ENCODE results near the gene TAS2R5.
A peak's percentile ranks its signal among the peaks of the same experiment; 100 is the strongest.
"Not testable (repeated sequence)": the region's sequence is repeated elsewhere in the genome, so short reads cannot be mapped to it uniquely, and the experiment has no call there.

The TAS2R5 gene

DNA sequence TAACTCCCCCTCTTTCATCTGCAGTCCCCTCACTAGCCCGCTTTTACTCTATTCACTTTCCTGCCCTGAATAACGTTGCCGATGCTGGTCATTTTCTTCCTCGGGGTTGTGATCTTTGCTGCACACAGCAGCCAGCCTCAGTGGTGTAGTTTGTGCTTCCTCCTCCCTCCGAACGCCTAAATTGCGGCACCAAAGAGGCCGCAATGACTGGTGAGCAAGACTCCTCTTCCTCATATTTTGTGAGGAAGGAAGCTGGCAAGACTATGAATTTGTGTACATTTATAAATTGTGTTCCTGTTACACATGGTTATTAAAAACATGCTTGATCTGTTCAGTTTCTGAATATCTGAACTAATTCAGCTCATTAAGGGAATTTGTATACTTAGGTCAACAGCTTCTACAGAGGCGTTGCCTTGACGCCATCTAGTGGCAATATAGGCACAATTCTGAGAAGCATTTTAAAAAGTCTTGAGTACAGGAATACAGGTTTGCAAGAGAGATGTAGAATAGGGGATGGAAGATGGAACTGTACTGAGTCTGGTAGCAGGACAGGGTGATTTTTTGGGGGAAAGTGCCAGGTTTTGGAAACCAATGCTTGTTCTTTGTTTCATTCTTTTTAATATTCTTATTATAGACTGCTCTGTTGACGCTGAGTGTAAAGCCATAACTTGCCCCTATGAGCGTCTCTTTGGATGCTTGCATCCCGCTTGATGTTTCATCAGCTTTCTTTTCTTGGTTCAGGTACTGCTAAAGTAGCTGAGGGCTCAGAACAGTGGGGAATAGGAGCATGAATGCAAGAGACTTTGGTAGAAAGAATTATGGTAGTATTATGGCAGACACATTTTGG, 4.1 kb upstream of the TAS2R5 start:
- DNase-seq (ENCODE audit: insufficient read length, low spot score) (peak; percentile 33), FAIRE-seq (peak; percentile 69)
- TF ChIP-seq TAF1 (IDR thresholded peaks at IDR 0.05; ENCODE audit: low read depth, low read length) (no peak), SPI1 (IDR thresholded peaks at IDR 0.05; ENCODE audit: low read depth, low read length) (no peak), PAX5 (IDR thresholded peaks at IDR 0.05; ENCODE audit: insufficient read depth, low read length, severe bottlenecking) (no peak), POU2F2 (IDR thresholded peaks at IDR 0.05; ENCODE audit: low read depth, low read length) (no peak), POLR2AphosphoS5 (IDR thresholded peaks at IDR 0.05; ENCODE audit: low read depth, low read length) (no peak), POLR2A (IDR thresholded peaks at IDR 0.05; ENCODE audit: low read depth, low read length) (no peak)

DNA sequence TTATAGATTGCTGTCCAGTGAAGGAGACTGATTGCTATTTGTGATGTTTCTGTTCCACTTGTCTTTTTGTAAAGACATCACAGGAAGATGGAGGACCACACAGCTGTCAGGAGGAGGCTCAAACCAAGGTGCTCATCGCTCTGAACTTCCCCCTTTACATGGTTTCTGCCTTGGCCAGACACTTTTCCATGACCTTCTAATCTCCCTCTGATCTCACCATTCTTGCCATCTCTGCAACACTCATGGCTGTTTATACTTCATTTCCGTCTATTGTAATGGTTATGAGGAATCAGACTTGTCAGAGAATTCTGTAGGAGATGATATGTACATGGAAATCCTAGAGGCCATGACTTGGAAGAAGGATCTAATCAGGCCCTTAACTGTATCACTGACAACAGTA, 1.7 kb upstream of the TAS2R5 start:
- FAIRE-seq (no peak), DNase-seq (ENCODE audit: insufficient read length, low spot score) (no peak)
- no peak for TF ChIP-seq TAF1 (IDR thresholded peaks at IDR 0.05; ENCODE audit: low read depth, low read length)
- no peak for TF ChIP-seq PAX5 (IDR thresholded peaks at IDR 0.05; ENCODE audit: insufficient read depth, low read length, severe bottlenecking)
- TF ChIP-seq SPI1 (IDR thresholded peaks at IDR 0.05; ENCODE audit: low read depth, low read length), result no peak
- TF ChIP-seq POU2F2 (IDR thresholded peaks at IDR 0.05; ENCODE audit: low read depth, low read length), result no peak
- no peak for TF ChIP-seq POLR2AphosphoS5 (IDR thresholded peaks at IDR 0.05; ENCODE audit: low read depth, low read length)
- TF ChIP-seq POLR2A (IDR thresholded peaks at IDR 0.05; ENCODE audit: low read depth, low read length), result no peak

DNA sequence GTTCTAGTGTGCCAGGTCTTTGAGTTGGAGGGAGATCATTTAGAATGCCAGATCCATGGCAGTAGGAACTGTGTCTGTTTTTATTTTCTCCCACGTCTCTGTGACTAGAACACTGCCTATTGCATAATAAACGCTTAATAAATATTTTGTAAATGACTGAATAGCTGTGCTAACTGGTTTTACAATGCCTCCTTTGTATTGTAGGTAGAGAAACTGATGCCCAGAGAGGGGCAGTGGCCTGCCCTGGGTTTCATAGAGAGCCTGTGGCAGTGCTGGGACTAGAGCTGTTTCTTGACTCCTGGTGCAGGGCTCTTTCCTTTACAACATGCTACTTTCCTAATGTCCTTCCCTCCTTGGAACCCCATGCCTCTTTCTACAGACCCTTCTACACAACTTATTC, 2.5 kb downstream of the TAS2R5 start:
- FAIRE-seq (no peak), DNase-seq (ENCODE audit: insufficient read length, low spot score) (no peak)
- TF ChIP-seq PAX5 (IDR thresholded peaks at IDR 0.05; ENCODE audit: insufficient read depth, low read length, severe bottlenecking) (no peak), POLR2AphosphoS5 (IDR thresholded peaks at IDR 0.05; ENCODE audit: low read depth, low read length) (no peak), TAF1 (IDR thresholded peaks at IDR 0.05; ENCODE audit: low read depth, low read length) (no peak), POU2F2 (IDR thresholded peaks at IDR 0.05; ENCODE audit: low read depth, low read length) (no peak), SPI1 (IDR thresholded peaks at IDR 0.05; ENCODE audit: low read depth, low read length) (no peak), POLR2A (IDR thresholded peaks at IDR 0.05; ENCODE audit: low read depth, low read length) (no peak)

DNA sequence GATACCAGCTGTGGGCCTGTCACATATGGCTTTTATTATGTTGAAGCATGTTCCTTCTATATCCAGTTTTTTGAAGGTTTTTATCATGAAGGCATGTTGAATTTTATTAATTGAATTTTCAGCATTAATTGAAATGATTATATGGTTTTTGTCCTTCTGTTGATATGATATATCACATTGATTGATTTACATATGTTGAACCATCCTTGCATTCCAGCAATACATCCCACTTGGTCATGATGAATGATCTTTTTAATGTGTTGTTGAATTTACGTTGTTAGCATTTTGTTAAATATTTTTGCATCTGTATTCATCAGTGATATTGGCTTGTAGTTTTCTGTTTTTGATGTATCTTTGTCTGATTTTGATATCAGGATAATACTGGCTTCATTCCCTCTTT, 30.1 kb downstream of the TAS2R5 start:
- no peak for TF ChIP-seq POLR2A (IDR thresholded peaks at IDR 0.05; ENCODE audit: low read depth, low read length)
- TF ChIP-seq SPI1 (IDR thresholded peaks at IDR 0.05; ENCODE audit: low read depth, low read length), result no peak
- no peak for TF ChIP-seq TAF1 (IDR thresholded peaks at IDR 0.05; ENCODE audit: low read depth, low read length)
- TF ChIP-seq PAX5 (IDR thresholded peaks at IDR 0.05; ENCODE audit: insufficient read depth, low read length, severe bottlenecking), result no peak
- no peak for TF ChIP-seq POU2F2 (IDR thresholded peaks at IDR 0.05; ENCODE audit: low read depth, low read length)
- no peak for TF ChIP-seq POLR2AphosphoS5 (IDR thresholded peaks at IDR 0.05; ENCODE audit: low read depth, low read length)
- DNase-seq (ENCODE audit: insufficient read length, low spot score), result no peak
- FAIRE-seq, result no peak

DNA sequence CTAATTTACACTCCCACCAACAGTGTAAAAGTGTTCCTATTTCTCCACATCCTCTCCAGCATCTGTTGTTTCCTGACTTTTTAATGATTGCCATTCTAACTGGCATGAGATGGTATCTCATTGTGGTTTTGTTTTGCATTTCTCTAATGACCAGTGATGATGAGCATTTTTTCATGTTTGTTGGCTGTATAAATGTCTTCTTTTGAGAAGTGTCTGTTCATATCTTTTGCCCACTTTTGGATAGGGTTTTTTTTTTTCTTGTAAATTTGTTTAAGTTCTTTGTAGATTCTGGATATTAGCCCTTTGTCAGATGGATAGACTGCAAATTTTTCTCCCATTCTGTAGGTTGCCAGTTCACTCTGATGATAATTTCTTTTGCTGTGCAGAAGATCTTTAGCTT, 32.4 kb downstream of the TAS2R5 start:
- DNase-seq (ENCODE audit: insufficient read length, low spot score); FAIRE-seq: not testable (repeated sequence)

DNA sequence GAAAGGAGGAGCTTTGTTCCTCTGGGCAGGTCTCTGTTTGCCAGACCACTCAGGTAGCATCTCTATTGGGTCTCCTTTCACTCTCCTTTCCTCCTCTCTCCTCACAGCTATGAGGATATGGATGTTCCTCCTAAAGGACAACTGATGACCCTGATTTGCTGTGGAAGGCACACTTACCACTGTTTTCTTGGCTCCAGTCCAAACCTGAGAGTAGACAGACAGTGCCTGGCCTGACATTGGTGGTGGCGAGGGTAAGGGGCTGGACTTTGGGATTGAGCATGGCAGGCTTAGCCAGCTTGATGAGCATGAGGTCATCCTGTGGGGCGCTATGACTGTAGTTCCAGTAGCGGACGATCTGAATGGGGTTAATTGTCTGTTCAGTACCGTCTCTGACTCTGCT, 47.7 kb downstream of the TAS2R5 start:
- DNase-seq (ENCODE audit: insufficient read length, low spot score), result no peak
- FAIRE-seq, result no peak
- TF ChIP-seq POU2F2 (IDR thresholded peaks at IDR 0.05; ENCODE audit: low read depth, low read length), result no peak
- no peak for TF ChIP-seq SPI1 (IDR thresholded peaks at IDR 0.05; ENCODE audit: low read depth, low read length)

DNA sequence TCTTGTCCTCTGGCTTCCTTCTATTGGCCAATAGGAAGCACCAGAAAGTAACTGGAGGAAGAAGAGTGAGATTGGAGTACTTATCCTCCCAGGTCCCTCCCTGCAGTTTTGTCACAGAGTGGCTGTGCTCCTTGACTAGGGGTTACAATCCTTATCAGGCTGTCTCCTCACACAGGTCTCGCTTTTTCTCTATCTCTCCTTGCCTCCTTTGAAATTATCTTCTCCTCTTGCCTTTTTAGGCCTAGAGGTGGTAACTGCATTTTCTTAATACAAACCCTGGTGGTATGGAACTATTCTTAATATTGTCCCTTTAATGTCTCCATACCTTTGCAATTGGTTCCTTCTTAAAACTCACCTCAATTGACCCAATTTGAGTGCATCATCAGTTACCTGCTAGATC, 48.6 kb downstream of the TAS2R5 start:
- no peak for TF ChIP-seq POLR2A (IDR thresholded peaks at IDR 0.05; ENCODE audit: low read depth, low read length)
- no peak for TF ChIP-seq PAX5 (IDR thresholded peaks at IDR 0.05; ENCODE audit: insufficient read depth, low read length, severe bottlenecking)
- no peak for TF ChIP-seq TAF1 (IDR thresholded peaks at IDR 0.05; ENCODE audit: low read depth, low read length)
- TF ChIP-seq SPI1 (IDR thresholded peaks at IDR 0.05; ENCODE audit: low read depth, low read length), result no peak
- TF ChIP-seq POLR2AphosphoS5 (IDR thresholded peaks at IDR 0.05; ENCODE audit: low read depth, low read length), result no peak
- no peak for TF ChIP-seq POU2F2 (IDR thresholded peaks at IDR 0.05; ENCODE audit: low read depth, low read length)
- DNase-seq (ENCODE audit: insufficient read length, low spot score) (no peak), FAIRE-seq (no peak)

DNA sequence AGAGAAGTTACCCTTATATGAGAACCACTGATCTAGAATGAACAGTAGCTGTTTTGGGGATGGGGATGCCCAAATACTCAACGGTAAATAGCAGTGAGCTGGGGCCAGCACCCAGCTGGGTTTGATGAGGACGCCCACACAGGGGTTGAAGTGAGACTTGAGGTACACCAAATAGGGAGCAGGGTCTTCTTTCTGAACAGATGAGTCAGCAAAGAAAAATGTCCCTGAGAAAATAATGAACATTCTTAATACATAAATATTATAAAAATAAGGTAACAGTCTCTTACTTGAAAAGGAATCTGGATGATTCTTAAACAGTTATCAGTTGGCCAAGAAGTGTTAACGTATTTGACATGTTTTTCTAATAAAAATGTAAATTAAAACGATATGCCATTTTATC, 49.2 kb downstream of the TAS2R5 start:
- TF ChIP-seq POU2F2 (IDR thresholded peaks at IDR 0.05; ENCODE audit: low read depth, low read length), result no peak
- no peak for TF ChIP-seq PAX5 (IDR thresholded peaks at IDR 0.05; ENCODE audit: insufficient read depth, low read length, severe bottlenecking)
- no peak for TF ChIP-seq SPI1 (IDR thresholded peaks at IDR 0.05; ENCODE audit: low read depth, low read length)
- TF ChIP-seq TAF1 (IDR thresholded peaks at IDR 0.05; ENCODE audit: low read depth, low read length), result no peak
- no peak for TF ChIP-seq POLR2A (IDR thresholded peaks at IDR 0.05; ENCODE audit: low read depth, low read length)
- no peak for TF ChIP-seq POLR2AphosphoS5 (IDR thresholded peaks at IDR 0.05; ENCODE audit: low read depth, low read length)
- DNase-seq (ENCODE audit: insufficient read length, low spot score), result no peak
- no peak for FAIRE-seq

DNA sequence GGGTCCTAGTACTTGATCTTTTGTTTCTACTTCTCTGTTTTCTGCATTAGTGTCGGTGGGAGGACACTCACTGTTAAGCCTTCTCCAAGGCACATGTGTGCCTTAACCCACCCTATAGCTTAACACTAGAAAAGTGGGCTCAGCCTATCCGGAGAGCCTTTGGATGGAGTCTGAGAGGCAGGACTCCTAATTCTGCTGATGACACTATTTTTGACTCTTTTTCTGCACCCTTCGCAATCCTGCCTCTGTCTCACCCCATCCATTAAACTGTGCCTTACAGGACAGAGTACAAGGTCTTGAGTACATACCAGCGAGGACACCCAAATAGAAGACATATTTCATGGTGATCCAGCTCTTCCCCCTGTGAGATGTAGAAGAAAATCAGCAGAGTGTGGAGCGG, 50.7 kb downstream of the TAS2R5 start:
- FAIRE-seq (no peak), DNase-seq (ENCODE audit: insufficient read length, low spot score) (no peak)
- TF ChIP-seq POLR2AphosphoS5 (IDR thresholded peaks at IDR 0.05; ENCODE audit: low read depth, low read length) (no peak), TAF1 (IDR thresholded peaks at IDR 0.05; ENCODE audit: low read depth, low read length) (no peak), PAX5 (IDR thresholded peaks at IDR 0.05; ENCODE audit: insufficient read depth, low read length, severe bottlenecking) (no peak), POLR2A (IDR thresholded peaks at IDR 0.05; ENCODE audit: low read depth, low read length) (no peak), POU2F2 (IDR thresholded peaks at IDR 0.05; ENCODE audit: low read depth, low read length) (no peak), SPI1 (IDR thresholded peaks at IDR 0.05; ENCODE audit: low read depth, low read length) (no peak)
